Transverse colon (tissue), 4 donors: Measurements from ENCODE around the gene EPB41L4B.

ENCODE experiments used
- EP300 ChIP-seq: sonication (generic); formaldehyde crosslinking; IDR thresholded peaks from one replicate; pipeline ENCODE4 v1.6.1; 2017; ENCODE audit warnings: antibody characterized with exemption, low read depth
- POLR2A ChIP-seq: fragments of 450-650 bp; IDR thresholded peaks from one replicate; pipeline ENCODE4 v1.6.1; 2016; ENCODE audit warnings: antibody characterized with exemption, mild to moderate bottlenecking, moderate library complexity
- POLR2AphosphoS5 ChIP-seq, 3 donors: sonication (generic); formaldehyde crosslinking; IDR thresholded peaks; one replicate each; pipeline ENCODE4 v1.6.1; 2016; ENCODE audit warnings: antibody characterized with exemption in 3 of 3
- TF ChIP-seq, protein P1 (sequence below), 5 experiments: fragments of 200-600 bp in 3 of 5; fragments of 450-650 bp in 2 of 5; sonication (generic) in 3 of 5; IDR thresholded peaks; 1 replicate in 2 of 5; 2 replicates in 3 of 5; pipeline ENCODE4 v1.5.1; 2016 to 2017; ENCODE audit warnings: antibody characterized with exemption in 5 of 5, inconsistent platforms in 3 of 5, mild to moderate bottlenecking in 2 of 5, moderate library complexity in 1 of 5

DNA sequence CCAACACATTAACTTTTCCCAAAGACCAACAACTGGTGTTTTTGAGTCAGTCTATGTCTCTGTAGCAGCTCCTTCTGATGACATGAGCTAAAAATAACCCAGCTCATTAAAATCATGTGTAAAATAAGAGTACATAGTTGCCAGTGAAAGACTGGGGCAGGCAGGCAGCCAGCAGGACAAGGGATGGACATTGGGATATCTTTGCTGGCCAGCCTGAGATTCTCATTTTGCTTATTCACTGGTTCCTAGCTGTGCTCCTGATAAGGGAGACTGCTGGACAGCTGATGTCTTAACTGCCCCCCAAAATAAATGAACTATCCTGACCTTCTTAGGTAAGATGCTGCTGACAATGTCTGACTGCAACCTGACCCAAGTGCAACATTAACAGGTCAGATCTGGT lies 33.9 kb downstream of the EPB41L4B start:
- TF ChIP-seq, protein P1, sequence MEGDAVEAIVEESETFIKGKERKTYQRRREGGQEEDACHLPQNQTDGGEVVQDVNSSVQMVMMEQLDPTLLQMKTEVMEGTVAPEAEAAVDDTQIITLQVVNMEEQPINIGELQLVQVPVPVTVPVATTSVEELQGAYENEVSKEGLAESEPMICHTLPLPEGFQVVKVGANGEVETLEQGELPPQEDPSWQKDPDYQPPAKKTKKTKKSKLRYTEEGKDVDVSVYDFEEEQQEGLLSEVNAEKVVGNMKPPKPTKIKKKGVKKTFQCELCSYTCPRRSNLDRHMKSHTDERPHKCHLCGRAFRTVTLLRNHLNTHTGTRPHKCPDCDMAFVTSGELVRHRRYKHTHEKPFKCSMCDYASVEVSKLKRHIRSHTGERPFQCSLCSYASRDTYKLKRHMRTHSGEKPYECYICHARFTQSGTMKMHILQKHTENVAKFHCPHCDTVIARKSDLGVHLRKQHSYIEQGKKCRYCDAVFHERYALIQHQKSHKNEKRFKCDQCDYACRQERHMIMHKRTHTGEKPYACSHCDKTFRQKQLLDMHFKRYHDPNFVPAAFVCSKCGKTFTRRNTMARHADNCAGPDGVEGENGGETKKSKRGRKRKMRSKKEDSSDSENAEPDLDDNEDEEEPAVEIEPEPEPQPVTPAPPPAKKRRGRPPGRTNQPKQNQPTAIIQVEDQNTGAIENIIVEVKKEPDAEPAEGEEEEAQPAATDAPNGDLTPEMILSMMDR (IDR thresholded peaks at IDR 0.05) = no peak
- TF ChIP-seq EP300 (no peak), POLR2A (no peak), POLR2AphosphoS5 (IDR thresholded peaks at IDR 0.05) (no peak)
